ENCODE data around the gene EMC6.
A peak's percentile ranks its signal among the peaks of the same experiment; 100 is the strongest.

Gene EMC6

DNA sequence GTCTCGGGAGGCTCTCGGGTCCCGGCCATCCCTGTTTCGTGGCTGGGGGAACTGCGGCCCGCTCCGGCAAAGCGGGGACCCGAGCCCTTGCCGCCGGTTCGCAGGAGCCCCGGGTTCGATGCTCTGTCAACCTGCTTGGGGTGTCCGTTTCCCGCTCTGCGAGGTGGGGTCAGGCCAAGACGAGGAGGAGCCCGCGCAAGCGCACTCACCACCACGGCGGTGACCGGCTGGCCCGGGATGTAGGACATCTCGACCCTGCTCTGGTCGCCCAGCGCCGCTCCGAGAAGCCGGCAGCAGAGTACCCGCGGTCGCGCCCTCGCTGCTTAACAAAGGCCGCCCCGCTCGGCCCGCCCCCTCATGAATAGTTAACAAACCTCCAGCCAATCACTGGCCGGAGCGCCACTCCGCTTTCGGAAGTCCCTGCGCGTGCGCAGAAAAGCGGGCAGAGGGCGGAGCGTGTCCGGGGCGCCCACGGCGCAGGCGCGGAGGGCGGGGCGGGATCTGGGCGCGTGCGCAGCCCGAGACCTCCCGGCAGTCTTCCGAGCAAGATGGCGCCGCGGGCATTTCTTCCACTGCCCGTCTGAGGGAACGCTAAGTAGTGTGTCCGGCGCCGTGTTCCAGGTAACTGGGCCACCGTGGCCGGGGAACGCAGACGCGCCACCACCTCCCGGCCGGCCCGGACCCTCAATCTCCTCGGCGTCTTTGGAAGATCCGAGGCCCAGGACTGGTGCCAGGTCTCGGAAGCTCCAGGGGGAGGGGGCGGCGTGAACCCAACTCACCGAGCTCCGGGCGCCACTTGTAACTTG is at the start of gene EMC6, which contains the start of gene TAX1BP3:
Gene EMC6, plus strand, starts transcription at position 534 of the 806 bp plus-strand sequence. CDS start 335 bp downstream, outside the sequence.
Gene TAX1BP3, minus strand, starts transcription at position 300 of the 806 bp plus-strand sequence. Its CDS starts 52 bp downstream, at position 248.
- DNase-seq: peak; percentile 97

DNA sequence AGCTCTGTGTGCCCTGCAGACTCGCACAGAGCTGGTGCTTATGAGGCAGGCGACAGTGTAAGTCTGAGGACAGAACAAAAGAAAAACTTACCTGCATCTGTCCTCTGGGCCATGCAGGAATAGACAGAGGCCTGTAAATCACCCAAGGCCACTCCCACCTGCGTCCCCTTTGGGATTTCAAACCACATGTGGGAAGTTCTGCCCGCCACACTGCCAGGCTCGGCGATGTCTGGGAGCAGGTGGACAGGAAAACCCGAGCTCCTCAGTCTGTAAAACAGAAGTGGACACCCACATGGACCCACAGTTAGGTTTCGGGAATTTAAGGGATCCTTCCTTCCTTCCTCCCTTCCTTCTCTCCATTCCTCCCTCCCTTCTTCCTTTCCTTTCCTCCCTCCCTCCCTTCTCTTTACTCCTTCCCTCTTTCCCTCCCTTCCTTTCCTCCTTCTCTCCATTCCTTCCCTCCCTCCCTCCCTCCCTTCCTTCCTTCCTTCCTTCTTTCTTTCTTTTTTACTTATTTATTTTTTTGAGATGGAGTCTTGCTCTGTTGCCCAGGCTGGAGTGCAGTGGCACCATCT is 47.4 kb upstream of the EMC6 start:
- DNase-seq: no peak

GRCh38 chr17:3622977-3623594 is 45.5 kb upstream of the EMC6 start:
- no peak for DNase-seq

DNA sequence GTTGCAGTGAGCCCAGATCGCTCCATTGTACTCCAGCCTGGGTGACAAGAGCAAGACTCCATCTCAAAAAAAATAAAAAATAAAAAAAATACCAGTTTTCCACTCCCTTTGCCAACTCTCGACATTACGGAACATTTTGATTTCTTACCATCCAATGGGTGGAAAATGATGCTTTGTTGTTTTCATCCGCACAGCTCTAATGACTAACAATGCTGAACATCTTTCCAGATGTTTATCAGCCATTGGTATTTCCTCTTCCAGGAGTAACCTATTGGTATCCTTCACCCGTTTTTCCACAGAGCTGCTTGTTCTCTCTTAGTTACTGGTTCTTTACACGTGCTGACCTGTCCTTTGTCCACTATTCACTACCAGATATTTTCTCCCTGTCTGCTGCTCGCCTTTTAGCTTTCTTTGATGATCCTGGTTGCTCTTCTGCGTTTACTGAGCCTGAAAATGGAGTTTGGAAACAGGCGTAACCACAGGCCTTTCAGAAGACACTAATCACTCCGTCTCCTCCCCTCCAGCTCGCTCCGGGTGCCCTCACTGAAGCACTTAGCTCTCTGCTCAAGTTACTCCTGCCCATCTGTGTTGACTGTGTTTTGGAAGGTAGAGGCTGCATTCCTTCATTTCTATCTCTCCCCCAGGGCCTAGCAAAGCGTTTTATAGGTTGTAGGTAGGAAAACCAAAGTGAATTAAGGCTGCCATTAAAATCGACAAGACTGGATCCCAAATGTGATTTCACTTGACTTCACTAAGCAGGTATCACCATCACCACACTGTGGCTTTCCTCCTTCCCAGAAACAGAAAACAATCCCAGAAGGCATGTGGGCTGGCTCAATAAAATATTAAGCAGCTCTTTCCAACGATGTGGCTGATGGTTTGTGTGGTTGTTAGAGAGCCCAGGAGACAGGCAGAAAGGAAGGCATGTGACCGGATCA is 41.5 kb upstream of the EMC6 start:
- no peak for DNase-seq

- no peak for DNase-seq
These were observed 40.8 kb upstream of the EMC6 start for GRCh38 chr17:3627769-3628167.

GRCh38 chr17:3630781-3631180 is 37.8 kb upstream of the EMC6 start:
- DNase-seq: no peak

DNA sequence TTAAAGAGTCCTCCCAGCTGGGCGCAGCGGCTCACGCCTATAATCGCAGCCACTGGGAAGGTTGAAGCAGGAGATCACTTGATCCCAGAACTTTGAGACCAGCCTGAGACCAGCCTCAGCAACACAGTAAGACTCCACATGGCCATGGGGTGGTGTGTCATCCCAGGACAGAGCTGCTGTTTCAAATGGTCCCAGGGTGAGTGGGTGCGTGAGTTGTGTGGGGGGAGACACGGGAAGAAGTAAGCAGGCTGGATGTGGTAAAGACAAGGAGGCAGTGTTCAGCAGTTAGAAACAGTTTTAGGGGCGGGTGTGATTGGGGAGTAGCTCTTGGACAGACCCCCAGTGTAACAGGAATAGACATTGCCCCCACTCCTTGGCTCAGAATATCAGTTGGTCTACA is 36.3 kb upstream of the EMC6 start:
- DNase-seq: no peak

DNA sequence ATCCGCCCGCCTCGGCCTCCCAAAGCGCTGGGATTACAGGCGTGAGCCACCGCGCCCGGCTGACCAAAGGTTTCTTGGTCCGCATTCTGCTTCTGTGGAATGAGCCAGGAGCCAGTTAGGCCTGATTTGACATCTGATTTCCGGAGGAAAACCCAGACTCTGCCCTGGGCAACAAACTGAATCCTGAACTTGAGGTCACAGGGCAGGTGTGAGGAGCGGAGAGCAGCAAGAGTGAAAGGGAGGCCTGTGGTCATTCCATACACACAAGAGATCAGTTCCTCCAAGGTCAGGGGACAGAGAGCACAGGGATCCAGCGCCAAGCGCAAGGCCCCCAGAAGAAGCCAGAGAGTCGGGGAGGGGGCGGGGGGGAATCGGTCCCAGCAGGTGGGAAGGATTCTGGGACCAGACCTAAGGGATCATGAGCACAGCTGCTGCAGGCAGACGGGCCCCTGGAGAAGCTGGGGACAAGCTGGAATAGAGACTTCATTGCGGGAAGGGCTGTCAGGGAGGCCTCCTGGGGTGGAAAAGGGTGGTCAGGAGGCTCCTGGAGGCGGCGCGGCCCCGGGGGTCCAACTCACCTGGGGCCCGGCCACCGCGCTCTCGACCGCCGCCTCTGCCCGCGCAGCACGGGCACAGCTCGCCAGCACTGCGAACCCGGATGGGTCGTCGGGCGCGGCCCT is 33.0 kb upstream of the EMC6 start:
- no peak for DNase-seq

- DNase-seq: peak; percentile 94
These were observed 32.3 kb upstream of the EMC6 start, which contains the start of the genes CTNS and SHPK for GRCh38 chr17:3636154-3636907. TSS of gene CTNS (plus strand) at chr17:3636760. CDS start at chr17:3640207, 3,447 bp downstream. TSS of gene SHPK (minus strand) at chr17:3636250. CDS start at chr17:3636219, 31 bp downstream.

DNA sequence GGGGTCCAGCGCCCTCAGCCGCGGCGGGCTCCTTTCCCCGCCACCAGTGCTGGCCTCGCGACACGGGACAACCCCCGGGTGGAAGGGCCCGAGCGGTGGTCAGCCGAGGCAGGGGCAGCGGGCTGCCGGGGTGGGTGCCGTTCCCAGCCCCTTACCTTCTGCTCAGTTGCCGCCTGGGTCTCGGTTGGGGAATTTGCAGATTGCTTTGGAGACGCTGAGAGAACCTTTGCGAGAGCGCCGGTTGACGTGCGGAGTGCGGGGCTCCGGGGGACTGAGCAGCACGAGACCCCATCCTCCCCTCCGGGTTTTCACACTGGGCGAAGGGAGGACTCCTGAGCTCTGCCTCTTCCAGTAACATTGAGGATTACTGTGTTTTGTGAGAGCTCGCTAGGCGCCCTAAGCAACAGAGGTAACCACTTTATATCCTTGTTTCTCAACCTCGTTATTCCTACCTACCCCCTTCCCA is 31.7 kb upstream of the EMC6 start:
- DNase-seq: no peak

- DNase-seq: peak; percentile 42
These were observed 28.5 kb upstream of the EMC6 start for GRCh38 chr17:3639981-3640596.

GRCh38 chr17:3641014-3641413 is 27.6 kb upstream of the EMC6 start:
- DNase-seq: no peak

GRCh38 chr17:3641717-3642486 is 26.7 kb upstream of the EMC6 start:
- no peak for DNase-seq

DNA sequence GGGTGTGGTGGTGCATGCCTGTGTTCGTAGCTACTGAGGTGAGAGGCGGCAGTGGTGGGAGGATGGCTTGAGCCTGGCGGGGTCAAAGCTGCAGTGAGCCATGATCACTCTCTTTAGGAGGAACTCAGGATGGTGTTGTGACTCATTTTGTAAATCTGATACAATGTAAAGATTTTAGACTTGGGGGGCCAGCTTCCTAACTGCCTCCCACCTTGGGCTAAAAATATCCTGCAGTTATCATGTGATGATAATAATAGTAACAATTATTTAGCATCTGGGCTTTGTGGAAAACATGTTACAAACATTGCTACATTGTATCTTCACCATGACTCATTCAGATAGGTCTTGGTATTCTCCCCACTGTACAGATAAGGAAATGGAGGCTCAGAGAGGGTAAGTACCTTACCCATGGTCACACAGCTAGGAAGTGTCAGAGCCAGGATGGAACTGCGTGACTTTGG is 24.7 kb upstream of the EMC6 start:
- no peak for DNase-seq

DNA sequence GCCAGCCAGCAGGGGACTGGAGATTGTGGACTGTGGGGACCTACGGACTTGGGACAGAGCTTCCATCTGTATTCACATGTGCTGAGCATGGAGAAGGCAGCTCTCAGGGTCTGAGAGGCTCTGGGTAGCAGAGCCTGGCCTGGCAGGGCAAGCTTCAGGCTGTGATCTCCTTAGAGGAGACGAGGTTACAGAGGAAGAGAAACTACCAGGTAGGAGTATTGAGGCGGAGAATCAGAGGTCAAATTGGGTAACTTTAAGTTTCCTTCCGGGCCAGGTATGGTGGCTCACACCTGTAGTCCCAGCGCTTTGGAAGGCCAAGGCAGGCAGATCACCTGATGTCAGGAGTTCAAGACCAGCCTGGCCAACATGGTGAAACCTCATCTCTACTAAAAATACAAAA is 23.3 kb upstream of the EMC6 start:
- no peak for DNase-seq

- no peak for DNase-seq
These were observed 21.4 kb upstream of the EMC6 start for GRCh38 chr17:3647251-3647650.

DNA sequence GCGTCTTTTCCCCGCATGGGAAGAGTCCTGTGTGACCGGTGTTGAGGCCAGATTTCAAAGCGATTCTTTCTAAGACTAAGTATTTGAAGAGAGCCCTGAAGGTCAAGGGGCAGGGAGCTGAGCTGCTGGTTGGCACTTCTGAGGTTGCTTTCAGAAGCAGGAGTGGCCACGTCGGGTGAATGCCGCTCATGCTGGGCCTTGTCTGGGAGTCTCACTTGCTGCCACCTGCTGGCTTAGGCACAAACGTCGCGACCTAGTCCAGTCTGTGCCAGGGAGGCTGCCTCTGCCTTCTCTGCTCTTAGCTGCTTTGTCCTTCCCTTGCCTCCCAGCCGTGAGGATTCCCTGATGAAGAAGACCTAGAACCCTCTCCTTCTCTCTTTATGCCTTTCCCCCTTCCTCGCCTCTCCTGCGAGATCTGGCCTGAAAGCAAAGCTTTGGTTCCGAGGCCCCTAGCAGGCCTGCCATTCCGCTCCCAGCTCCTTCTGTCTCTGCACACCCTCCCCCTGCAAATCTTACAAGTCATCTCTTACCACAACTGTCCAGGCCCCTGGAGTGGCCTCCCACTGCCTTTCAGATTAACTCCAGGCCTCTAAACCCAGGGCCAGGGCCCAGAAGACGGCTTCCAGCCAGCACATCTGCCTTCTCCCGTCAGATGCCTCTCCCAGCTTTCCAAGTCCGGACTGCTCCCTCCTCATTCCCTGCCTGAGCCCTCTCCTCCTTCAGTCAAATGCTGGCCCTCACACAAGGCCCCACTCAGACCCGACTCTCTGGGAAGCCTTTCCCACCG is 20.6 kb upstream of the EMC6 start:
- peak; percentile 36 for DNase-seq

- no peak for DNase-seq
These were observed 12.8 kb upstream of the EMC6 start for GRCh38 chr17:3655766-3656165.

DNA sequence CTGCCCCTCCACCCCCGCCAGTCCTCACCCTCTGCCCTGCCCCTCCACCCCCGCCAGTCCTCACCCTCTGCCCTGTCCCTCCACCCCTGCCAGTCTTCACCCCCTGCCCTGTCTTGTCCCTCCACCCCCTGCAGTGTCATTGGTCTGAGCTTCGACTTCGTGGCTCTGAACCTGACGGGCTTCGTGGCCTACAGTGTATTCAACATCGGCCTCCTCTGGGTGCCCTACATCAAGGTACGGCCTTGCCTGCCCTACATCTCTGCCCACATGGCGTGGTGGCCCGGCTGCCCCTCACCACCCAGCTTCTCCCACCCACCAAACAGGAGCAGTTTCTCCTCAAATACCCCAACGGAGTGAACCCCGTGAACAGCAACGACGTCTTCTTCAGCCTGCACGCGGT is 12.3 kb upstream of the EMC6 start:
- no peak for DNase-seq
